ENCODE measurements around the gene SLC6A20.

SLC6A20 gene

DNA sequence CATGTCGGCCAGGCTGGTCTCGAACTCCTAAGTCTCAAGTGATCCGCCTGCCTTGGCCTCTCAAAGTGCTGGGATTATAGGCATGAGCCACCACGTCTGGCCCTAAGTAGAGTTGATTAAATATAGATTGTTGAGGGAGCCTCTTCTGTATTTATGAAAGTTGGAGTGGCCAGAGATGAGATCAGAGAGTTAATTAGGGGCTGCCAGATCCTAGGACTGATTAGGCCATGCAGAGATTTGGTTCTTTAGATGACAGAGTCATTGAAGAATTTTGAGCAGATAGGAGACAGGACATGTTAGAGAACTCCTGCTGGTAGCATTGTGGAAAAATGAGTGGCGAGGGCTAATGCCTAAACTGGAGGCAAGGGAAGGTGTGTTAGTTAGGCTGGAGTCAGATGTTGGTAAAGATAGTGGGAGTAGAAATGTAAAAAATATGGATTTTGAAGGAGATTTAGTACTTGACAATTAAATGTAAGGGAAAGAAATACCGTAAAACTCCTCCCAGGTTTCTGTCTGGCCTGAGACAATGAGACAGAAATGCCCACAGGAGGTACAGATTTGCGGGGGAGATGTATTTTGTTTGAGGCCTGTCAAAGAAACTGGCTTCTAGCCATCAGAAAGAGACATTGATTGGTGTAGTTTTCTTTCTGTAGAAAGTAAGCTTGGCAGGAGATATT, 83.8 kb downstream of the SLC6A20 start:
- no peak for DNase-seq

DNA sequence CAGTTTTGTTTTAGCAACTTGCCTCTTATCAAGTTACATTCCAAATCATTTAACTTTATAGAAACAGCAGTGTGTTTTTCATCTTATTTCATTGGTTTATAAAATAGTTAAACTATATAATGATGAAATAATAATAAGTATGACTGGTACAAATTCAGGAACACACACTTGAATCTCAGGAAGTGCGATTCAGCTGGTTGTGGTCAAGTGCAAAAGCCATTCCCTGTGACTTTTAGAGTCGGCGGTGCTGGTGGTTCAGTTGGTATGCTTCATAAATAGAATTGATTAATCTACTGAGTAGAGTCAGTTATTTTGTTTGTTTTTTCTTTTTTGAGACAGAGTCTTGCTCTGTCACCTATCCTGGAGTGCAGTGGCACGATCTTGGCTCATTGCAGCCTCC, 84.4 kb downstream of the SLC6A20 start:
- no peak for DNase-seq

DNA sequence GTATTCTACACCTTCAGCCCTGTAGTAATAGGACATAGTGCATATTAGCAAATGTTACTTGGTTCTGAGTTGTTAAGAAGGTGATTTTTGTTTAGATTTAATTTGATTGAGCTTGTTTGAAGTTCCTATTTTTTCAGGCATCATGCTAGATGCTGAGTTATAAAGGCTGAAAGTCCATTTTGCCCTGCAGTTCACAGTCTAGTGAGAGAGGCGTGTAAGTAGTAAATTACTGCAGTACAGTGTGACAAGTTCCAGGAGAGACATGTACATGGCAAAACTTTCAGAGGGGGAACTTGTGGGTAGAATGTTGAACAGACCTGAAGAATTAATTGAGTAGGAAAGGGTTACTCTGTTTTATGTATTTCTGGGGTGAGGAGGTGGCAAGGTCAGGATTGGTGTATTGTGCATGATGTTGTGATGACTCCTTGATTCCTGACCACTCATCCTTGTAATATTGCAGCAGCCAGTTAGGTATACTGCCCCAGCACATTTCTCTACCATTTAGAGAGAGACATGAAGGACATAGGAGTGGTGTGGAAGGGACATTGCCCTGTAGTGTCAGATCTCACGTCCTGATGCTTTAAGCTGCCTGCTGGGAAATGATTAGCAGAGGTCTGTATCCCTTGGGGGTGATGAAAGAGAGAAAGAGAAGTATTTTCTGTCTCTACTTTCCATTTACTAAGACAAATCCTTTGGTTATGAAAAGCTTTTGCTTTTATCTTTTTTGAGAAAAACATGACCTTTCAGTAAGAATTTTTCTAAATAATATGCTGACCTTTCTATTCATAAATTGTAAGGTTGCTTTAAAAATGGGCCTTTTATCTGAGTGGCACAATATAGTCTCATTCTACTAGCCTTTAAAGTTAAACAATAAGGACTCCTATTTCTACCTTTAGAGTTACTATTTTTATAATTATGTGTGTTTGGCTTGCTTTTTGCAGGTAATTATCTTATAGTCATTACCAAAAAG, 90.2 kb downstream of the SLC6A20 start:
- DNase-seq: no peak
